Activated naive CD8-positive, alpha-beta T cell treated with anti-CD3 and anti-CD28 coated beads, Interleukin-2, amount 50 U/mL, for 24 hours (primary cell): ENCODE data around the gene PPP1R16B.
A peak's percentile ranks its signal among the peaks of the same experiment; 100 is the strongest.

Experiments used
- ATAC-seq: fragments of 150-1000 bp; cut with Tn5 transposase; one replicate; pipeline ENCODE4 v1.10.0; 2021
- DNase-seq: peaks from one replicate; pipeline ENCODE4 v3.0.0; 2021
- H3K27ac Mint-ChIP-seq: one replicate; pipeline ENCODE4 v1.8.0; 2021; ENCODE audit warnings: mild to moderate bottlenecking, mixed read lengths
- H3K27me3 Mint-ChIP-seq: one replicate; pipeline ENCODE4 v1.8.0; 2021; ENCODE audit warnings: mixed read lengths
- H3K36me3 Mint-ChIP-seq: one replicate; pipeline ENCODE4 v1.8.0; 2021; ENCODE audit warnings: low read depth, mixed read lengths
- H3K4me1 Mint-ChIP-seq: one replicate; pipeline ENCODE4 v1.8.0; 2021; ENCODE audit warnings: mixed read lengths
- H3K4me3 Mint-ChIP-seq: one replicate; pipeline ENCODE4 v1.8.0; 2021; ENCODE audit warnings: mild to moderate bottlenecking, moderate library complexity, mixed read lengths
- H3K9me3 Mint-ChIP-seq: one replicate; pipeline ENCODE4 v1.8.0; 2021; ENCODE audit warnings: mixed read lengths

The PPP1R16B gene

GRCh38 chr20:38805502-38805957 lies at the start of gene PPP1R16B:
TSS of gene PPP1R16B (plus strand) at chr20:38805697. CDS start at chr20:38835926, 30,229 bp downstream.
- DNase-seq (peak; percentile 91), ATAC-seq (peak; percentile 85)
- H3K27me3 Mint-ChIP-seq: no peaks in the 10 kb centered on the region
- H3K9me3 Mint-ChIP-seq: no peaks in the 10 kb centered on the region
- peak within 1 kb of the TSS; percentile 85 for H3K4me3 Mint-ChIP-seq
- peak within 1 kb of the TSS; percentile 95 for H3K27ac Mint-ChIP-seq
- H3K4me1 Mint-ChIP-seq: peaks cover 55% of the 10 kb centered on the region
- H3K36me3 Mint-ChIP-seq: peaks cover 31% of the 10 kb centered on the region

DNA sequence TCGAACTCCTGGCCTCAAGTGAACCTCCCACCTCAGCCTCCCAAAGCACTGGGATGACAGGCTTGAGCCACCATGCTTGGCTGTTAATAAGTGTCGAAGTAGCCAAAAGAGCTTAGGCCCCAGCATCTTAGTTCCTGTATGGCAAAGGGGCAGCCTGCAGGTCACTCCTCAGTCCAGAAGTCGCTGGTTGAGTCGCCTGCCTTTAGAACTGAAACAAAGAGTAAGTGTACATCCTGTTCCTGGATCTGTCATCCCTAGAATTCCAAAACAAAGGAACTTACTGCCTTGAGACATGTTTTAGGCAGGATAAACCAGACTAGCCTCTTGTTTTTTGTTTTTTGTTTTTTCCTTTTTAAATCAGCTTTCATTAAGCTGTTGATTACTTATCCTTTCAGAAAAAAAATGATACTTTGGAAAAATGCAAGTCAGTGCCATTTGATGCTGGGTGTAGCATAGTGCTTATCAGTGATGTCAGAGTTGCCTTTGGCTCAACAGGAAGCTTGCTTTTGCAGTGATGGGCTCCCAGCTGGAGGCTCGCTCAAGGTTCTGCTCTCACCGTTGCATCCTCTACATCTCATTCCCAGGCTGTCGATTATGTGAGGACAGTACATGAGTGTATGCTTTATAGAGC lies 48.2 kb upstream of the PPP1R16B start:
- H3K4me1 Mint-ChIP-seq: peaks cover 3% of the 10 kb centered on the region
- no peak for ATAC-seq
- H3K36me3 Mint-ChIP-seq: peaks cover 48% of the 10 kb centered on the region

GRCh38 chr20:38759106-38759505 lies 46.4 kb upstream of the PPP1R16B start:
- ATAC-seq (no peak), DNase-seq (no peak)
- Mint-ChIP-seq H3K36me3 (peaks cover 42% of the 10 kb centered on the region), H3K27ac (no peak overlapping the region), H3K27me3 (no peaks in the 10 kb centered on the region), H3K9me3 (no peaks in the 10 kb centered on the region), H3K4me1 (peaks cover 21% of the 10 kb centered on the region), H3K4me3 (no peak overlapping the region)

More for the DNA sequence above, 48.2 kb upstream of the PPP1R16B start:
- no peaks in the 10 kb centered on the region for H3K9me3 Mint-ChIP-seq
- no peak overlapping the region for H3K4me3 Mint-ChIP-seq
- DNase-seq: no peak
- no peak overlapping the region for H3K27ac Mint-ChIP-seq
- no peaks in the 10 kb centered on the region for H3K27me3 Mint-ChIP-seq

- no peaks in the 10 kb centered on the region for H3K9me3 Mint-ChIP-seq
- H3K4me1 Mint-ChIP-seq: peaks cover 36% of the 10 kb centered on the region
- no peaks in the 10 kb centered on the region for H3K27me3 Mint-ChIP-seq
- no peak for DNase-seq
- peaks cover 45% of the 10 kb centered on the region for H3K36me3 Mint-ChIP-seq
- no peak overlapping the region for H3K4me3 Mint-ChIP-seq
- no peak for ATAC-seq
- H3K27ac Mint-ChIP-seq: no peak overlapping the region
Observed at GRCh38 chr20:38760978-38761377, 44.5 kb upstream of the PPP1R16B start.

- Mint-ChIP-seq H3K27me3 (no peaks in the 10 kb centered on the region), H3K36me3 (peaks cover 46% of the 10 kb centered on the region), H3K9me3 (no peaks in the 10 kb centered on the region), H3K4me3 (no peak overlapping the region), H3K27ac (no peak overlapping the region), H3K4me1 (peaks cover 36% of the 10 kb centered on the region)
- no peak for DNase-seq
- no peak for ATAC-seq
Observed at GRCh38 chr20:38762174-38762573, 43.3 kb upstream of the PPP1R16B start.

DNA sequence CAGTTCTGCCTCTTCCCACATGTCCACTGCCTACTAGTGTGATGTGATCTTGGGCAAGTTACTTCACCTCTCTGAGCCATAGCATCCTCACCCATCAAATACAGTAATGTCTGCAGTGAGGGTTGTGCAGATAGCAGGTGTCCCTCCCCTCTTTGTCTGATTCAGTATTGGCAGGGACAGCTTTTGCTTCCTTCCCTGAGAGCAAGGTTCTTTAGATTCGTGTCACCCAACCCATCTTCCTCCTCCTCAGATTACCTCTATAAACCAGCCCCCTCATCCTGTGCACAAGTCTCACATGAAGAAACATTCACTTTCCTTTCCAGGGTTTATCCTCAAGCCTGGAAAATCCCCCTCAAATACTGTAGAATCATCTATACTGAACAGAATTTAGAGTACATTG lies 41.9 kb upstream of the PPP1R16B start:
- no peak overlapping the region for H3K27ac Mint-ChIP-seq
- H3K4me1 Mint-ChIP-seq: peaks cover 36% of the 10 kb centered on the region
- H3K36me3 Mint-ChIP-seq: peaks cover 47% of the 10 kb centered on the region

GRCh38 chr20:38764567-38765318 lies 40.8 kb upstream of the PPP1R16B start:
- H3K36me3 Mint-ChIP-seq: peaks cover 50% of the 10 kb centered on the region
- no peaks in the 10 kb centered on the region for H3K27me3 Mint-ChIP-seq
- no peak overlapping the region for H3K4me3 Mint-ChIP-seq
- peak; percentile 100 for ATAC-seq
- H3K27ac Mint-ChIP-seq: peak overlapping the region; percentile 51
- peaks cover 36% of the 10 kb centered on the region for H3K4me1 Mint-ChIP-seq
- peak; percentile 64 for DNase-seq
- H3K9me3 Mint-ChIP-seq: no peaks in the 10 kb centered on the region

More for the DNA sequence above, 41.9 kb upstream of the PPP1R16B start:
- no peaks in the 10 kb centered on the region for H3K27me3 Mint-ChIP-seq
- ATAC-seq: peak; percentile 27
- no peak for DNase-seq
- H3K9me3 Mint-ChIP-seq: no peaks in the 10 kb centered on the region
- H3K4me3 Mint-ChIP-seq: no peak overlapping the region

GRCh38 chr20:38766071-38766470 lies 39.4 kb upstream of the PPP1R16B start:
- Mint-ChIP-seq H3K9me3 (no peaks in the 10 kb centered on the region), H3K4me3 (no peak overlapping the region), H3K27me3 (no peaks in the 10 kb centered on the region), H3K4me1 (peaks cover 36% of the 10 kb centered on the region), H3K36me3 (peaks cover 41% of the 10 kb centered on the region), H3K27ac (no peak overlapping the region)
- ATAC-seq (no peak), DNase-seq (no peak)

GRCh38 chr20:38769376-38770295 lies 35.9 kb upstream of the PPP1R16B start:
- no peak overlapping the region for H3K4me3 Mint-ChIP-seq
- no peaks in the 10 kb centered on the region for H3K27me3 Mint-ChIP-seq
- H3K36me3 Mint-ChIP-seq: peaks cover 58% of the 10 kb centered on the region
- H3K9me3 Mint-ChIP-seq: peaks cover 10% of the 10 kb centered on the region
- H3K27ac Mint-ChIP-seq: no peak overlapping the region
- no peak for ATAC-seq
- no peak for DNase-seq
- peaks cover 13% of the 10 kb centered on the region for H3K4me1 Mint-ChIP-seq

GRCh38 chr20:38770546-38770945 lies 35.0 kb upstream of the PPP1R16B start:
- ATAC-seq (no peak), DNase-seq (no peak)
- Mint-ChIP-seq H3K4me3 (no peak overlapping the region), H3K27me3 (no peaks in the 10 kb centered on the region), H3K4me1 (peaks cover 5% of the 10 kb centered on the region), H3K27ac (no peak overlapping the region), H3K36me3 (peaks cover 55% of the 10 kb centered on the region), H3K9me3 (peaks cover 10% of the 10 kb centered on the region)

GRCh38 chr20:38770970-38771369 lies 34.5 kb upstream of the PPP1R16B start:
- Mint-ChIP-seq H3K27ac (no peak overlapping the region), H3K36me3 (peaks cover 53% of the 10 kb centered on the region), H3K27me3 (no peaks in the 10 kb centered on the region), H3K4me3 (no peak overlapping the region), H3K4me1 (peaks cover 6% of the 10 kb centered on the region), H3K9me3 (peaks cover 10% of the 10 kb centered on the region)
- no peak for DNase-seq
- no peak for ATAC-seq

GRCh38 chr20:38771621-38772020 lies 33.9 kb upstream of the PPP1R16B start:
- Mint-ChIP-seq H3K4me1 (peaks cover 6% of the 10 kb centered on the region), H3K9me3 (peaks cover 10% of the 10 kb centered on the region), H3K36me3 (peaks cover 54% of the 10 kb centered on the region), H3K27ac (no peak overlapping the region), H3K27me3 (no peaks in the 10 kb centered on the region), H3K4me3 (no peak overlapping the region)
- no peak for ATAC-seq
- no peak for DNase-seq

DNA sequence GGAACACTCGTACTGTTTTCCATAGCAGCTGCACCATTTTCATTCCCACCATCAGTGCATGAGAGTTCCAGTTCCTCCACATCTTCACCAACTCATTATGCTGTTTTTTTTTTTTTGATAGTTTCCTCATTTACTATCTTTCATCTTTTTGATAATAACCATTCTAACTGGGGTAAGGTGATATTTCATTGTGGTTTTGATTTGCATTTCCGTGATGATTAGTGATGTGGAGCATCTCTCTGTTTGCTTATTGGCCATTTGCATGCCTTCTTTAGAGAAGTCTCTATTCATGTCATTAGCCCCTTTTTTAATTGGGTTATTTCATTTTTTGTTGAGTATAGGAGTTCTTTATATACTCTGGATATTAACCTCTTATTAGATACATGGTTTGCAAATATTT lies 31.3 kb upstream of the PPP1R16B start:
- peaks cover 10% of the 10 kb centered on the region for H3K9me3 Mint-ChIP-seq
- DNase-seq (no peak), ATAC-seq (no peak)
- peaks cover 6% of the 10 kb centered on the region for H3K4me1 Mint-ChIP-seq
- peaks cover 45% of the 10 kb centered on the region for H3K36me3 Mint-ChIP-seq
- H3K4me3 Mint-ChIP-seq: no peak overlapping the region
- no peaks in the 10 kb centered on the region for H3K27me3 Mint-ChIP-seq
- no peak overlapping the region for H3K27ac Mint-ChIP-seq

DNA sequence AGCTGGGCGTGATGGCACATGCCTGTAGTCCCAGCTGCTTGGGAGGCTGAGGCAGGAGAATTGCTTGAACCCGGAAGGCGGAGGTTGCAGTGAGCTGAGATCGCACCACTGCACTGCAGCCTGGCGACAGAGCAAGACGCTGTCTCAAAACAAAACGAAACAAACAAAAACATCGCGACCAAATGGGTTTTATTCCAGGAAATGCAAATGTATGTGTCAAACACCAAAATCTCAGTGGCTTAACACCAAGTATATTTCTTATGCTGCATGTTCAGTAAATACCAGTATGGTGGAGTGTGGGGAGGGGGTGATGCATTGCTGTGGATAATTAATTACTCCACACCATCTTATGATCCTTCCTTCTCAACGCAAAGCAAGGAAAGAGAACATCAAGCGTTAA lies 29.1 kb upstream of the PPP1R16B start:
- no peak overlapping the region for H3K4me3 Mint-ChIP-seq
- peaks cover 14% of the 10 kb centered on the region for H3K4me1 Mint-ChIP-seq
- H3K36me3 Mint-ChIP-seq: peaks cover 35% of the 10 kb centered on the region
- DNase-seq (no peak), ATAC-seq (no peak)
- H3K9me3 Mint-ChIP-seq: peaks cover 10% of the 10 kb centered on the region
- H3K27me3 Mint-ChIP-seq: no peaks in the 10 kb centered on the region
- H3K27ac Mint-ChIP-seq: no peak overlapping the region
